ENCODE results near the gene SQSTM1.

Gene SQSTM1

DNA sequence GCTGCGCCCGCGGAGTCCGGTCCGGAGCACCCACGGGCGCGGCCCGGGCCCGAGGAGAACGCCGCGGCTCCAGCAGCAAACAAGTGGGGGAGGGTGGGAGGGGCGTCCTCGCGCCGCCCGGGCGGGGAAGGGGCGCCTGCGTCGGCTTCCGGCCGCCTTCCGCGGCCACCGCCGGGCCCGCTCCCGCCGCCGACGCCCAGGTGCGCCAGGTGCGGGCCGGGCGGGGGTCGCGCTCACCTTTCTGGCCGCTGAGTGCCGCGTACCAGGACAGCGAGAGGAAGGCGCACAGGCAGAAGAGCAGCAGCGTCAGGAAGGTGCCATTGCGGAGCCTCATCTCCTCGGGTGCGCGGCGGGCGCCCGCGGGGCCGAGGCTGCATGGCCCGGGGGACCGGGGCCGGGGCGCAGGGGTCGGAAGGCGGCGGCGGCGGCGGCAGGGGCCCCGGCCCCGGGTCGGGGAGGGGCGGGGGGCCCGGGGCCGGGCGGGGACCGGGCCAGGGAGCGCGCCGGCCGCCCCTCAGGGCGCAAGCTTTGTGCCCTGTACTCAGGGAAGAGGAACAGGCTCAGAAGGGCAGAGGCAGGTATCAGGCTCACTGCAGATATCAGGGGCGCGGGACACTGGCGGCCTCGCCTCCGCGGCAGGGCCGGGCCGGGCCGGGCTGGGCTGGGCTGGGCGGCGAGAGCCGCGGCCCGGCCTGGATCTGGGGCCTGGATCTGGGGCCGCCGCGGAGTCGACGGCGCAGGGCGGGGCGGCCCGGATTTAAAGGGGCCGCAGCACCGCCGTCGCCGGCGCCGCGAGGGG, 14.3 kb upstream of the SQSTM1 start, which contains the start of gene MGAT4B:
MGAT4B (minus strand) TSS at position 617 of the 799 bp plus-strand sequence; CDS start at position 334, 283 bp downstream.
- DNase-seq (ENCODE audit: low read depth): peak; percentile 76

DNA sequence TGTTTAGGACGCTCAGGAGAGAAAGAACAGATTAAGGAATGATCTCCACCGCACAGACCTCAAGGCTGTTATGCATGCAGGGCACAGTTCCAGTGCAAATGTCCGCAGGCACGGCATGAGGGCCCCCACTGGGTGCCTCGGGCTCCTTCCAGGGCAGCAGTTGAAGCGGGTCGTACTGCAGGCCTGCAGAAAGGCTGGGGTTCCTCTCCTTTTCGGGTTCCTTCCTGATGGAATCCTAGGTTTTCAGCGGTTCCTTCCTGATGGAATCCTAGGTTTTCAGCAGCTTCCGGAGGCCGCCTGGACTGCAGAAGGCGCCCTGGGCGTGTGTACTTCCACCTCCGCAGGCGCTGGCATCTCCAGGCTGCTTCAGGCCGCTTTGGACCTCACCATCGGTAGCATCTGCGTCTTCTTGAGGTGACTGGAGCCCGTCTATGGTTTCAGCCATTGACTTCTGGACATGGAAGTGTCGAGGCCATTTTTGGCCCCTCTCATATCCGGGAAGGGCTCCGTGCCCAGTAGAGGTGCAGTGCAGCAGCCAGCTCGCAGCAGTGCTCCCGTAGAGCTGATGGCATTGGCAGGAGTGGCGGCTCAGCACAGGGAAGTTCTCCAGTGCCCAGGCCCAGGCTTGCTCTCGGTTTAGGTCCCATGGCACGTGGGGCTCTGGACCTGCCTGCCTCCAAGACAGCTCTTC, 8.4 kb upstream of the SQSTM1 start:
- no peak for DNase-seq (ENCODE audit: low read depth)

DNA sequence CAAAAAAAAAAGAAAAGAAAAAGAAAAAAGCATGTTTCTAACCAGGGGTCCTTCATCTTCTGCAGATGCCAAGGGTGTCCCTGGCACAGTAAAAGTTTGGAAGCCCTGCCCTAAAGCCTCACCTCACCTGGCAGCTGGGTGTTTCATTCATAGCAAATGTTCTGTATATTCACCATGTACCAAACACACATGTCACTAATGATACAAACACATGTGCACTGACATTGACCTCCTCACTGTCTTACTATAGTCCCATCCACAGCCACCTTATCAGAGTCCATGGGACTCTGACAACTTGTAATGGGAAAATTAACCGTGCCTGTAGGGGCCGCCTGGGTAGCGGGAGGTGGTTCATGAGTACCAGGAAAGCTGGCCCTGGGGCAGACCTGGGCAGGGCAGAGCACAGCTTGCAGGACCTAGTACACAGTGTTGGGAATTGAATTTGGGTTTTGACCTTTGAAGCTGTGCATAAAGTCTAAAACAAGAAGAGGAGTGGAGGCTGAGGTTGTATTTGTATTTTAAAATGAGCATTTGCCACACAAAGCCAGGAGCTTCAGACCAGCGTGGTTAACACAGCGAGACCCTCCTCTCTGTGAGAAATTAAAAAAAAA, 7.6 kb upstream of the SQSTM1 start:
- DNase-seq (ENCODE audit: low read depth): no peak

DNA sequence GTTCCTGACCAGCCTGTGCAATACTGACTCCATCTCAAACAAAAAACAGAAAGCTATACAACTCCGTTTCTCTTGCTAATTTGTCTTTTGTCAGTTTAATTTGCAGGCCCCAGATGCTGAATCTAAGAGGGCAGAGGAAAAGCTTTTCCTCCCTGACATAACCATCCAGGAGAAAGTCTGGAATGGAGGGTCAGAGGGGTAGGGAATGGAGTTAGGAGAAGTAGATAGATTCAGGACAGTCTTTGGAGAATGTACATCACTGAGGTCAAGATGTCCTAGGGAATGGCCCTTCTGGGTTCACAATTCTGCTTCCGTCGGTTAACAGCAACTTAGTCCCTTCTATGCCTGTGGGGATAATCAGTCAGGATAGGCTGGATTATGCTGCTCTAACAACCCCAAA, 6.6 kb upstream of the SQSTM1 start:
- no peak for DNase-seq (ENCODE audit: low read depth)

DNA sequence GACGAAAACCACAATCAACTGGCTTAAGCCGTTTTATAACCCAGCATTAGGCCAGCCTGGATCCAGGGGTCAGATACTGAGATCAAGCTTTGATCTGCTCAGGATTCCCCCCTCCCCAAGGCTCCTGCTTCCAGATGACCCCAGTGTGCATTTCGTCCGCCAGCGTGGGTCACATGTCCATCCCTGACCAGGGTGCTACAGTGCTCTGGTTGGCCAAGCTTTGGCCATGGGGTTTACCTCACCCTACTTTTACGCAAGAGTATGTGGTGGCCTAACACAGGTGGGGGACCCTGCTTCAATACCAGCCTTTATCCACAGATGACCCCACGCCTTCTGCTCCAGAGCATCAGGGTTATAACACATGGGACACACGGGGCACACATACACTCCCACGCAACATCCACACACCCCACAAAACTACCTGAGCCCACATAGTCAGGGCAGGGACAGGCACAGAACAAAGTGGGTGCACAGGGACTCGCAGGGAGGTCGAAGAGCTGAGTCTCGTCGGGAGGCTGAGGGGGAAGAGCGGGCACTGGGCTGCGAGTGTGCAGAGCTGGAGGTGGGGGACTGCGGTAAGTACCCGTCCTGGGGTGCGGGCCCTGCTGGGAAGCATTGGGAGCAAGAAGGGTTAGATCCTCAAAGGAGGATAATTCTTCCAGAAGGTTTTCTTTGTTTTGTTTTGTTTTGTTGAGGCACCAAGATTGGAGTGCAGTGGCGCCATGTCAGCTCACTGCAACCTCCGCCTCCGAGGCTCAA, 5.0 kb upstream of the SQSTM1 start:
- no peak for DNase-seq (ENCODE audit: low read depth)

DNA sequence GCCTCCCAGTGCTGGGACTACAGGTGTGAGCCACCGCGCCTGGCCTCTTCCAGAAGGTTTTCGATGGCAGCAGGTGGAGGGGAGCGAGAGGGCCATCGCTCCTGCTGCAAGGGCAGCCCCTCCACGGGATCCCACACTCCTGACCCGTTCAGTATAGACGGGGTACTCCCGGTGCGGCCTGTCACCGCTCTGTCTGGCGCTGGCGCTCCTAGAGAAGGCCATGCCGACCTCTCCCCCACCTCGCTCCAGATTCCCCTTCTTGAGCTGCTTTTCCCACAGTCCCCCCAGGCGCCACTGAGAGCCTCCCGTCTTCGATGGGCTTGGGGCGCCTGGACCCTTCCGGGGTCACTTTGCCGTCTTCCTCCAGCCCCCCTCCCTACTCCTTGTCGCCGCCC, 4.3 kb upstream of the SQSTM1 start:
- no peak for DNase-seq (ENCODE audit: low read depth)

DNA sequence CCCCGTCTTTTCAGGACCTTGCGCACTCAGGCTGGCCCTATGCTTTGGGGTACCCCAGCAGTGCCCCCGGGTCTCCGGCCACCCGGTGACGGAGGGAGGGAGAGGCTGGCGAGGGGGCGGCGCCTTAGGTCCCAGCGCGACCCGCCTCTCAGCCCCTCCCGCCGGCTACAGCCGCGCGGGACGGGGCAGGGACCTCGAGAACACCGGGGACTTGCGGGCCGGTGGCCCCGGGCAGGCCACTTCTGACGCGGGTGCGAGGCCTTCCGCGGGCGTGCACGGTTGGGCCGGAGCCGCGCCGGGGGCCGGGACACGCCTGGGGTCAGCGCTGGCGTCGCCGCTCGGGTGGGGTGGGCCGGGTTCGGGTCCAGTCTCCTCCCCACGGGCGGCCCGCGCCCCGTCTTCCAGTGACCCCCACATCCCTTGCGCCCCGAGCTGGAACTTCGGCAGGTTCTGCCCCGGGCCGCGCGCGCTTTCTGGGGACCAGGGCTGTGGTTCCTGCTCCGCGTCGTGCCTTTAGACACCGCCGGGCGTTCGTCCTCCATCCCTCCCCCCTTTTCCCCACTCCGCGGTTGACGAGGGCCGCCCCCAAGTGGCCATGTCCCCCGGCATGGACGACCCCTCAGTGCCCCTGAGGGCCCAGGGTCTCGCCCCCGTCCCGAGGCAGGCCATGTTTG, 3.8 kb upstream of the SQSTM1 start:
- no peak for DNase-seq (ENCODE audit: low read depth)

DNA sequence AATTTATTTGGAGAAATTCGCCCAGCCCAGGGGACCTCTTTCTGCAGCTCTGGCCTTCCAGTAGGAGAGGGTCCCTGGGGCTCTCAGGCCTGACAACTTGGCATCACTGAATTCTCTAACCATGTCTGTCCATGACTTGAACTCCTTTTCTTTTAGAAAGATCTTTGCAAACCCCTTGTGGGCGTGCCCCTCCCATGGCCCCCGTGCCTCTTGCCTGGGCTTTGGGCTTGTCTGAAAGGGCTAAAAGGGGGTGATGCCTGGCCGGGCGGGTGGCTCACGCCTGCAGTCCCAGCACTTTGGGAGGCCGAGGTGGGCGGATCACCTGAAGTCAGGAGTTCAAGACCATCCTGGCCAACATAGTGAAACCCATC, 3.2 kb upstream of the SQSTM1 start:
- DNase-seq (ENCODE audit: low read depth): no peak

DNA sequence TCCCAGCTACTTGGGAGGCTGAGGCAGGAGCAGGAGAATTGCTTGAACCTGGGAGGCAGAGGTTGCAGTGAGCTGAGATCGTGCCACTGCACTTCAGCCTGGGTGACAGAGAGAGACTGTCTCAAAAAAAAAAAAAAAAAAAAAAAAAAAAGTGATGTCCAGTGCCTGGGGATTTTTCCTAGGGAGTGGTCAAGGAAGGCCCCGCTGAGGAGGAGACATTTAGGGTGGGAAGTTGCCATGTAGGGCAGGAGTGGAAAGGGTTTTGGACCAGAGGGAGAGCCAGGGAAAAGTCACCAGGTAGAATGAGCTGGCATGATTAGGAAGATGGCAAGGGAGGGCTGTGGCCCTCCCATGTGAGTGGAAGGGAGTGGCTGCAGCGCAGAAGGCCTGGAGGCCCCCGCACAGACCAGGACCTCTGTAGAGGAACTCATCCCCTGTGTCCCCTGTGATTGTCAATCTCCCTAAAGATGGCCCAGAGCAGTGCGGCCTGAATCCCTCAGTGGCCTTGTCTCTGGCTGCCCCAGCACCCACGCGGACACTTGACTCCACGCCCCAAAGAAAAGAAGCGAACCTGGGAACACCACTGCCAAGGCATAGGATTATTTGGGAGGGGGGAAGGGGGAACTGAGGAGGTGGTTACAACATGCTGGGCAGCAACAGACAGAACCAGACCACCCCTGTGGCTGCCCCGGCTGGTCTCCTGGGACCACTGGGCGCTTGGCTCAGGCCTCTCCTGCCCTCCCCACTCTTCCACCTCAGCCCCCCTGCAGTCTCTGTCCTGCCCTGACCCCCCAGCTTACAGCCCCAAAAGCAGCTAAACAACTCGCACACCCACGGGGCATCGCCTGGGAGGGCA, 2.6 kb upstream of the SQSTM1 start:
- DNase-seq (ENCODE audit: low read depth): no peak

DNA sequence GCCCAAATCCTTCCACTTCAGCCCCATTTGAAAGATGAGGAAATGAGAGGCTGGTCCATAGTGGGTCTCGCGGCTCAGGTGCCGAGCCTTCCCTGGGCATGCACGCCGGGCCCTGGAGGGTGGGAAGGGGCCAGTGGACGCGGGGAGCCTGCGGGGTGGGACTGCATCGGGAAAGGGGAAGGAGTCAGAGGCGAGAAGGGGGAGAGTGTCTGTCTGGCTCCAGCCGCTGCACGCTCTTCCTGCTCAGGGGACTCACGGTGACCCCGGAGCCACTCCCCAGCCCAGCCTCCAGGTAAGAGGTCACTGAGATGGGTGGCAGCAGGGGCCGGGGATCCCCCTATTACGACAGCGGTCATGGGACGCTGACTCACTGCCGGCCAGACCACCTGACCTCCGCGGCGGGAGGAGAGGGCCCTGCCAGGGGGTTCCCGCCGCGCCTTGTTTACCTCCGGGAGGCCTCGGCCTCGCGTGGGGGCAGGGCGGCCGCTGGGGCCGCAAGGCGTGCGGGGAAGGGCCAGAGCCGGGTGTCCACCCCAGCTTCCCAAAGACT, 1.9 kb upstream of the SQSTM1 start:
- DNase-seq (ENCODE audit: low read depth): peak; percentile 95

DNA sequence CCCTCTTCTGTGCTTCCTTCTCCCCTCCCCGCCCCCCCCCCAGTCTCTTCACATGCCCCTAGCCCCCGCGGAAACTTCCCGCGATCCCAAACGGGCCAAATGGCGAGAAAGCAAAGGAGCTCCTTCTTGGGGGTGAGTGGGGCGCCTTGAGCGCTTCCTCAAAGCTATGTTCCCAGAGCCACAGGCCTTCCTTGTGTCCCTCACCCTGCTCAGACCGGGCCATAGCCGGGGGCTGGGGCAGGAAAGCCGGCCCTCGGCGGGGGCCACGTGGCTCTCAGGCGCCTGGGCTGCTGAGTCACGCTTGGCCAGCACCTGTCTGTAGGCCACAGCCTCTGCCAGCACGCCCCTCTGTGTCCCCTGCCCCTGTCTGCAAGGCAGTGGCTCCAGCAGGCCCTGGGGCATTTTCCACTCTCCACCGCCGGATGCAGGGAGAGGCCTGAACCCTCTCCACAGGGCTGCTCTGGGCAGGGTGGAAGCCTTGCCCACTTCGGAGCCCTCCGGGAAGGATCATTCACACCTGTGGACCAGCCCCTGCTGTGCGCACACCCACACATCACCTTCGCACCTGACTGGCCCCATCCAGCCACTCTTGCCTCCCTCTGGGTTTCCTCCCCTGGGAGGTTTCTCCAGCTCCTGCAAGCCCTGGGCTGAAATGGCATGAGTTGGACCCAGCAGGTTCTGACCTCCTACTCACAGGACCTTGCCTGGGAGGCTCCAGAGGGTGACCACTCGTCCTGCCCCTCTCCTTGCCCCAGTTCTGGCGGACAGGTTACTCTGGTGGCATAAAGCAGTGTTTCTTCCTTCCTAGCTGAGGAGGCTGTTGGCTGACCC, 1.2 kb upstream of the SQSTM1 start:
- DNase-seq (ENCODE audit: low read depth): peak; percentile 71

DNA sequence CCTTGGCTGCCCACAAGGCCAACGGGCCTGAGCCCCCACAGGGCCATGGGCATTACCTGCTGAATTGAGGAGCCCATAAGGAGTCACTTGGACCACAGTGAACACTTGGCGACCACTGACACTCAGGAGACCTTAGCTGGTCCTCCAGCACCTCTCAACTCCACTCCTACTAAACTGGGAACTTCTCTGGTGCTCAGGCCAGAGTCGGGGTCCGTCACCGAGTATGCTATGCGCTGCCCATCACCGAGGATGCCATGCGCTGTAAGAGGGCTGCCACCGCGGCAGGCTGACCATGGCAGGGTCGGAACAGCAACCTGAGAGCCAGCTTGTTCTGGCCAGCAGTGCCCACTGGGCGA, 600 bp upstream of the SQSTM1 start:
- no peak for DNase-seq (ENCODE audit: low read depth)

DNA sequence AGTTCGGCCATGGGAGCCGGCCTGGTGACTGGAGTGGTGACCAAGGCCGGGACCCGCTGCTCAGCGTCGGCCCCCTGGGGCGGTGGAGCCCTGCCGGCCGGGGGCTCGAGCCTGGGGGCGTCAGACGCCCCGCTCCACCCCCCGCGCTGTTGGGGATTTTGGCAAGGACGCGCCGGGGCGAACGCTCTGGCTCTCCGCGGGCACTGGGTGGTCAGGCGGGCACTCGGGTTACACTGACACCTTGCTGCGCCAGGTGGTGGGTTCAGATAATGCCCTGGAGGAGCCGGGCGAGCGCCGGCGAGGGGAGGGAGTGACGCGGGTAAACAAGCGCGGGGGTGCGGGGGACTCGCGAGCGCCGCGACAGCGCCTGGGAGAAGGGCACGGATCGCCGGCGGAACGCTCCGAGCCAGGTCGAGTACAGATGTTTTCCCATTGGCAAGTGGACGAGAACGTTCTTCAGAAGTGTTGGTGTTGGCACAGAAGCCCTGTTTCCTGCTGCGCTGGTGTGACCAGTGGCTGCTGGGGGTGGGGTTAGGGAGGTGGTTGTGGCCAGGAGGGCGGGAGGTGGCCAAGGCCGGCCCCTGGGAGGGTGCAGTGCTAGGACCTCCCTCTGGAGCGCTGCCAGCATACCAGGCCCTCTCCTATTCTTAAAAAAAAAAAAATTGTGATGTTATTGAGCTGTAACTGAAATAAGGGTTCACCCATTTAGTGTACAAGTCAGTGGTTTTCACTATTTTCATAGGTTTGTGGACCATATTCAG, 773 bp downstream of the SQSTM1 start:
- peak; percentile 94 for DNase-seq (ENCODE audit: low read depth)

DNA sequence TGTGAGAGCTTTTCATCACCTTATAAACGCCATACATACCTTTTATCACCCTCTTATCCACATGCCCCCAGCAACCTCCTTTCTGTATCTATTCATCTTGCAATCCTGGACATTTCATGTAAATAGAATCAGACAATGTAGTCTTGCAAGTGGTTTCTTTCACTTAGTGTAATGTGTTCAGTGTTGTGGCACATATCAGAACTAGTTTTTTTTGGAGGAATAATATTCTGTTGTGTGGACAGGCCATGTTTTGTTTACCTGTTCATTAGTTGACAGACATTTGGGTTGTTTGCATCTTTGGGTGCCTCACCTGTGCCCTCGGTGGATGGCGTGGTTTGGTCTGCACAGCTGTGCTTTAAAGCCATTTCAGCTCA, 1.3 kb downstream of the SQSTM1 start:
- DNase-seq (ENCODE audit: low read depth): no peak

DNA sequence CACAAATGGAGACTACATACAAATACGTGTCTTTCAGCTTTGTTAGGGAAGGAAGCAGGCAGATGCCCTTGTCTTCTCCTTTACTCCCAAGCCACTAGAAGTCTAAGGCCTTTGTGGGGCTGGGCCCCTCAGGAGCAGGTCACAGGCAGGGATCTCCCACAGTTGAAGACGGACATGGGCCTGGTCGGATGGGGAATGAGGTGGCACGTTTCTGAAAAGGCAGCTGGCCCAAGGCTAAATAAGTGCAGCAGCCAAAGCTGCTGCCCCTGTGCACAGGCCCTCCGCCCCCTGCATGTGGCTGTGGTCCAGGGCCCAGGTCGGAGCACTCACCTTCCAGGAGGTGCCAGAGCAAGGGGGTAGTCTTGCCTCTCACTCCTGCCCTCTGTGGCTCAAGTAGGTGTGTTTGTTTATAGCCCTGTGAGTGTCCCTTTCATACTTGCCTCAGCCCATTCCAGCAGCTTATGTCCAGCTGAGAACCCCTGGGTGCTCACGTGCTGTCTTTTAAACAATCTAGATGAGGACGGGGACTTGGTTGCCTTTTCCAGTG, 1.8 kb downstream of the SQSTM1 start:
- no peak for DNase-seq (ENCODE audit: low read depth)

DNA sequence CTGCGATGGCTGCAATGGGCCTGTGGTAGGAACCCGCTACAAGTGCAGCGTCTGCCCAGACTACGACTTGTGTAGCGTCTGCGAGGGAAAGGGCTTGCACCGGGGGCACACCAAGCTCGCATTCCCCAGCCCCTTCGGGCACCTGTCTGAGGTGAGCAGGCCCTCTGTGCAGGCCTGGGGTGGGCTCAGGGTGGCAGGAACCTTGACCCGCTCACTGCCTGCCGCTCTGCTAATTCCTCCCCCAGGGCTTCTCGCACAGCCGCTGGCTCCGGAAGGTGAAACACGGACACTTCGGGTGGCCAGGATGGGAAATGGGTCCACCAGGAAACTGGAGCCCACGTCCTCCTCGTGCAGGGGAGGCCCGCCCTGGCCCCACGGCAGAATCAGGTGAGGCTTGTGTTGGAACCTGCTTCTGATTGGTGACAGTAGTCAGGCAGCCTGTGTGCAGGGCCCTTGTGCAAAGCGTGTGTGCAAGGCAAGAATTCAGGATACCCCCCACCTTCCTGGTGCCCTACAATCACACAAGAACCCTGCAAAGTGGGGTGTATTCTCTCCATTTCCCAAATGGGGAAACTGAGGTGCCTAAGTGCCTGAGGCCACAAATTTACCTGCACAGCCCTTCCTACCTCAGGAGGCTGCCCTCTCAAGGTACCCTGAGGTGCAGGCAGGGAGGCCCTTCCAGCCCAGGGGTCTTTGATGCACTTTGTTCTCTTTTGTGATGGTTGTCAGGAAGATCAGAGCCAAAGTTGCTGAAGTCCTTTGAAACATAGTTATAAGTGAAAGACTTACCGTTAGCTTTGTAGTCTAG, 3.4 kb downstream of the SQSTM1 start:
- DNase-seq (ENCODE audit: low read depth): no peak

DNA sequence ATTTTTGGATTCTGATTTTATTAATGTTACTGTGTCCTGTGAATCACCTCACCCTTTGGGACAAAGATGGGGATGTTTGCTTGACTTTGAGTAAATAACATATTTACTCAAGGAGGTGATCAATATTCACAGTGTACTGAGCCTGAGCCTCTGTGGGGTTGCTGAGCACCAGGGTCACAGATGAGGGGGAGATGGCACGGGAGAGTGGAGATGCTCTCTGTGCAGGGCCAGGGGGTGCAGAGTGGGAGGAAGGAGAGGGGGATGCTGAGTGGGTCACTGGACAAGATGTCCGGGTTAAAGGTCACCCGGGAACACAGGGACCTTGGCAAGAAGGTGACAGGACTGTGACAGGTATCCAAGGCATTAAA, 4.0 kb downstream of the SQSTM1 start:
- DNase-seq (ENCODE audit: low read depth): no peak

DNA sequence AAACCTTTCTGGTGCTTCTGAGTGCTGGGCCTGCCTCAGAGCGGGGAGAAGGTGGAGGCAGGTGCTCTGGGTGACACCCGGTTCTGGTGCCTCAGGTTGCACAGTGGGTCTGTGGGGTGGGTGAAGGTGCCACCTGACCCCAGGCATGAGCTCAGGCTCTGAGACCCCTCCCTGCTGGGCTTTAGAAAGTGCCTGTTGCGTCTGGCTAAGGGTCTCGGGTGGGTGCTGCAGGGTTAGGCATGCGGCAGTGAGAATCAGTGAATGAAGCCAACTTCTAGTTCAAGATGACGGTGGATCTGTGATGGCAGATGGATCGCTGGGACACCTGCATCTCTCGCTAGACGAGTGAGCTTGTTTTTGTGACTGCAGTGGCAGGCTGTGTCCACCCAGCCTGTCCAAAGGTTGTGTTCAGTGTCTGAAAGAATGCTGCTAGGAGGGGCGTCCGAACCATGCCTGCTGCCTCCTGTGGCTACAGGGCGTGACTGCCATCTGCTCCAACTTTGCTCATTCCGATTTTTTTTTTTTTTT, 5.0 kb downstream of the SQSTM1 start:
- DNase-seq (ENCODE audit: low read depth): no peak
